NCI-H1930 (cell line): ENCODE measurements around the gene HECW1.

Experiments
- DNase-seq, 2 experiments: peaks; one replicate each; lab custom pipeline; 2025; lab: John Stamatoyannopoulos, UW

The HECW1 gene

GRCh38 chr7:43148161-43148731, 35.8 kb downstream of the HECW1 start:
- DNase-seq, result no peak

GRCh38 chr7:43151076-43151475, 38.6 kb downstream of the HECW1 start:
- no peak for DNase-seq

- DNase-seq, result no peak
Observed at GRCh38 chr7:43152696-43153095, 40.2 kb downstream of the HECW1 start.

- no peak for DNase-seq
Observed at GRCh38 chr7:43155636-43156035, 43.2 kb downstream of the HECW1 start.

- DNase-seq, result no peak
Observed at GRCh38 chr7:43163885-43164284, 51.4 kb downstream of the HECW1 start.

- DNase-seq, result no peak
Observed at GRCh38 chr7:43164757-43165156, 52.3 kb downstream of the HECW1 start.

- DNase-seq, result no peak
Observed at GRCh38 chr7:43166686-43167085, 54.2 kb downstream of the HECW1 start.

GRCh38 chr7:43169076-43169475, 56.6 kb downstream of the HECW1 start:
- DNase-seq, result no peak

- DNase-seq, result no peak
Observed at GRCh38 chr7:43170571-43170970, 58.1 kb downstream of the HECW1 start.

- DNase-seq, result no peak
Observed at GRCh38 chr7:43175570-43176200, 63.2 kb downstream of the HECW1 start.

- no peak for DNase-seq
Observed at GRCh38 chr7:43179393-43179792, 66.9 kb downstream of the HECW1 start.

- DNase-seq, result no peak
Observed at GRCh38 chr7:43192806-43193460, 80.5 kb downstream of the HECW1 start.

GRCh38 chr7:43193893-43194292, 81.4 kb downstream of the HECW1 start:
- no peak for DNase-seq

GRCh38 chr7:43195256-43195655, 82.8 kb downstream of the HECW1 start:
- DNase-seq, result no peak

- no peak for DNase-seq
Observed at GRCh38 chr7:43195768-43196167, 83.3 kb downstream of the HECW1 start.

GRCh38 chr7:43196379-43196778, 83.9 kb downstream of the HECW1 start:
- DNase-seq, result no peak

GRCh38 chr7:43198016-43198415, 85.6 kb downstream of the HECW1 start:
- no peak for DNase-seq

- DNase-seq, result no peak
Observed at GRCh38 chr7:43198599-43199090, 86.2 kb downstream of the HECW1 start.

GRCh38 chr7:43199371-43200160, 87.1 kb downstream of the HECW1 start:
- no peak for DNase-seq

- DNase-seq, result no peak
Observed at GRCh38 chr7:43201912-43202311, 89.5 kb downstream of the HECW1 start.

- DNase-seq, result no peak
Observed at GRCh38 chr7:43204081-43204480, 91.6 kb downstream of the HECW1 start.

- DNase-seq, result no peak
Observed at GRCh38 chr7:43205171-43205795, 92.8 kb downstream of the HECW1 start.
